ENCODE measurements around the gene NSL1.

Gene NSL1

GRCh38 chr1:212760126-212760823, 31.3 kb downstream of the NSL1 start:
- Histone ChIP-seq H3K27me3 (ENCODE audit: control insufficient read depth, insufficient read depth, low read length) (no peaks in the 10 kb centered on the region), H3K9ac (ENCODE audit: low read length) (no peak overlapping the region), H3K36me3 (ENCODE audit: control insufficient read depth, low read depth, low read length) (no peaks in the 10 kb centered on the region), H3K4me1 (ENCODE audit: control insufficient read depth, low read depth, low read length) (no peaks in the 10 kb centered on the region), H3K4me3 (ENCODE audit: low read length) (no peak overlapping the region), H3K9me3 (ENCODE audit: control insufficient read depth, low read depth, low read length) (no peaks in the 10 kb centered on the region), H3K27ac (ENCODE audit: low read length) (no peak overlapping the region)

GRCh38 chr1:212759683-212760082, 31.9 kb downstream of the NSL1 start:
- no peaks in the 10 kb centered on the region for H3K36me3 ChIP-seq (ENCODE audit: control insufficient read depth, low read depth, low read length)
- no peak overlapping the region for H3K9ac ChIP-seq (ENCODE audit: low read length)
- no peak overlapping the region for H3K27ac ChIP-seq (ENCODE audit: low read length)
- no peak overlapping the region for H3K4me3 ChIP-seq (ENCODE audit: low read length)
- H3K9me3 ChIP-seq (ENCODE audit: control insufficient read depth, low read depth, low read length), result no peaks in the 10 kb centered on the region
- no peaks in the 10 kb centered on the region for H3K27me3 ChIP-seq (ENCODE audit: control insufficient read depth, insufficient read depth, low read length)
- H3K4me1 ChIP-seq (ENCODE audit: control insufficient read depth, low read depth, low read length), result no peaks in the 10 kb centered on the region

- Histone ChIP-seq H3K4me1 (ENCODE audit: control insufficient read depth, low read depth, low read length) (peaks cover 7% of the 10 kb centered on the region), H3K9ac (ENCODE audit: low read length) (no peak overlapping the region), H3K9me3 (ENCODE audit: control insufficient read depth, low read depth, low read length) (no peaks in the 10 kb centered on the region), H3K27me3 (ENCODE audit: control insufficient read depth, insufficient read depth, low read length) (no peaks in the 10 kb centered on the region), H3K4me3 (ENCODE audit: low read length) (no peak overlapping the region), H3K36me3 (ENCODE audit: control insufficient read depth, low read depth, low read length) (no peaks in the 10 kb centered on the region), H3K27ac (ENCODE audit: low read length) (no peak overlapping the region)
Observed at GRCh38 chr1:212754680-212755079, 36.9 kb downstream of the NSL1 start.

- no peak overlapping the region for H3K9ac ChIP-seq (ENCODE audit: low read length)
- H3K4me3 ChIP-seq (ENCODE audit: low read length), result no peak overlapping the region
- no peaks in the 10 kb centered on the region for H3K27me3 ChIP-seq (ENCODE audit: control insufficient read depth, insufficient read depth, low read length)
- H3K9me3 ChIP-seq (ENCODE audit: control insufficient read depth, low read depth, low read length), result no peaks in the 10 kb centered on the region
- H3K27ac ChIP-seq (ENCODE audit: low read length), result no peak overlapping the region
- H3K36me3 ChIP-seq (ENCODE audit: control insufficient read depth, low read depth, low read length), result no peaks in the 10 kb centered on the region
- peaks cover 7% of the 10 kb centered on the region for H3K4me1 ChIP-seq (ENCODE audit: control insufficient read depth, low read depth, low read length)
Observed at GRCh38 chr1:212754193-212754592, 37.4 kb downstream of the NSL1 start.

GRCh38 chr1:212753749-212754148, 37.8 kb downstream of the NSL1 start:
- Histone ChIP-seq H3K4me1 (ENCODE audit: control insufficient read depth, low read depth, low read length) (peaks cover 7% of the 10 kb centered on the region), H3K9me3 (ENCODE audit: control insufficient read depth, low read depth, low read length) (no peaks in the 10 kb centered on the region), H3K4me3 (ENCODE audit: low read length) (no peak overlapping the region), H3K36me3 (ENCODE audit: control insufficient read depth, low read depth, low read length) (no peaks in the 10 kb centered on the region), H3K9ac (ENCODE audit: low read length) (no peak overlapping the region), H3K27ac (ENCODE audit: low read length) (no peak overlapping the region), H3K27me3 (ENCODE audit: control insufficient read depth, insufficient read depth, low read length) (no peaks in the 10 kb centered on the region)

GRCh38 chr1:212752934-212753497, 38.6 kb downstream of the NSL1 start:
- H3K9me3 ChIP-seq (ENCODE audit: control insufficient read depth, low read depth, low read length), result no peaks in the 10 kb centered on the region
- no peak overlapping the region for H3K4me3 ChIP-seq (ENCODE audit: low read length)
- no peak overlapping the region for H3K27ac ChIP-seq (ENCODE audit: low read length)
- H3K9ac ChIP-seq (ENCODE audit: low read length), result no peak overlapping the region
- H3K27me3 ChIP-seq (ENCODE audit: control insufficient read depth, insufficient read depth, low read length), result no peaks in the 10 kb centered on the region
- H3K4me1 ChIP-seq (ENCODE audit: control insufficient read depth, low read depth, low read length), result peaks cover 7% of the 10 kb centered on the region
- H3K36me3 ChIP-seq (ENCODE audit: control insufficient read depth, low read depth, low read length), result no peaks in the 10 kb centered on the region

- Histone ChIP-seq H3K4me1 (ENCODE audit: control insufficient read depth, low read depth, low read length) (peaks cover 7% of the 10 kb centered on the region), H3K36me3 (ENCODE audit: control insufficient read depth, low read depth, low read length) (no peaks in the 10 kb centered on the region), H3K9ac (ENCODE audit: low read length) (no peak overlapping the region), H3K9me3 (ENCODE audit: control insufficient read depth, low read depth, low read length) (no peaks in the 10 kb centered on the region), H3K27ac (ENCODE audit: low read length) (no peak overlapping the region), H3K27me3 (ENCODE audit: control insufficient read depth, insufficient read depth, low read length) (no peaks in the 10 kb centered on the region), H3K4me3 (ENCODE audit: low read length) (no peak overlapping the region)
Observed at GRCh38 chr1:212752252-212752933, 39.2 kb downstream of the NSL1 start.

GRCh38 chr1:212749821-212750535, 41.6 kb downstream of the NSL1 start:
- H3K27ac ChIP-seq (ENCODE audit: low read length), result no peak overlapping the region
- no peaks in the 10 kb centered on the region for H3K9me3 ChIP-seq (ENCODE audit: control insufficient read depth, low read depth, low read length)
- H3K4me1 ChIP-seq (ENCODE audit: control insufficient read depth, low read depth, low read length), result peaks cover 7% of the 10 kb centered on the region
- no peak overlapping the region for H3K9ac ChIP-seq (ENCODE audit: low read length)
- no peak overlapping the region for H3K4me3 ChIP-seq (ENCODE audit: low read length)
- no peaks in the 10 kb centered on the region for H3K36me3 ChIP-seq (ENCODE audit: control insufficient read depth, low read depth, low read length)
- no peaks in the 10 kb centered on the region for H3K27me3 ChIP-seq (ENCODE audit: control insufficient read depth, insufficient read depth, low read length)

GRCh38 chr1:212746546-212746945, 45.0 kb downstream of the NSL1 start:
- Histone ChIP-seq H3K9me3 (ENCODE audit: control insufficient read depth, low read depth, low read length) (no peaks in the 10 kb centered on the region), H3K36me3 (ENCODE audit: control insufficient read depth, low read depth, low read length) (no peaks in the 10 kb centered on the region), H3K27me3 (ENCODE audit: control insufficient read depth, insufficient read depth, low read length) (no peaks in the 10 kb centered on the region), H3K4me3 (ENCODE audit: low read length) (no peak overlapping the region), H3K27ac (ENCODE audit: low read length) (no peak overlapping the region), H3K4me1 (ENCODE audit: control insufficient read depth, low read depth, low read length) (no peaks in the 10 kb centered on the region), H3K9ac (ENCODE audit: low read length) (no peak overlapping the region)

GRCh38 chr1:212745303-212745702, 46.3 kb downstream of the NSL1 start:
- Histone ChIP-seq H3K9ac (ENCODE audit: low read length) (no peak overlapping the region), H3K36me3 (ENCODE audit: control insufficient read depth, low read depth, low read length) (no peaks in the 10 kb centered on the region), H3K27ac (ENCODE audit: low read length) (no peak overlapping the region), H3K4me3 (ENCODE audit: low read length) (no peak overlapping the region), H3K27me3 (ENCODE audit: control insufficient read depth, insufficient read depth, low read length) (no peaks in the 10 kb centered on the region), H3K9me3 (ENCODE audit: control insufficient read depth, low read depth, low read length) (no peaks in the 10 kb centered on the region), H3K4me1 (ENCODE audit: control insufficient read depth, low read depth, low read length) (no peaks in the 10 kb centered on the region)

- no peaks in the 10 kb centered on the region for H3K4me1 ChIP-seq (ENCODE audit: control insufficient read depth, low read depth, low read length)
- no peaks in the 10 kb centered on the region for H3K27me3 ChIP-seq (ENCODE audit: control insufficient read depth, insufficient read depth, low read length)
- no peaks in the 10 kb centered on the region for H3K9me3 ChIP-seq (ENCODE audit: control insufficient read depth, low read depth, low read length)
- H3K9ac ChIP-seq (ENCODE audit: low read length), result no peak overlapping the region
- H3K27ac ChIP-seq (ENCODE audit: low read length), result no peak overlapping the region
- no peak overlapping the region for H3K4me3 ChIP-seq (ENCODE audit: low read length)
- H3K36me3 ChIP-seq (ENCODE audit: control insufficient read depth, low read depth, low read length), result no peaks in the 10 kb centered on the region
Observed at GRCh38 chr1:212743901-212744475, 47.6 kb downstream of the NSL1 start.
